Trophoblast cell (in vitro differentiated cells and primary cell): Measurements from ENCODE around the gene SKIC2.
"Not testable (repeated sequence)": the region's sequence is repeated elsewhere in the genome, so short reads cannot be mapped to it uniquely, and the experiment has no call there.

ENCODE experiments used
- DNase-seq, 2 donors: peaks; one replicate each; pipeline ENCODE4 v3.0.0-alpha.2; 2016
- H2AFZ ChIP-seq: 2 replicates; pipeline ENCODE4 v1.6.1; 2013; ENCODE audit warnings: low read length, moderate library complexity, mild to moderate bottlenecking; ENCODE audit not compliant: insufficient read depth, poor library complexity
- H2AK5ac ChIP-seq: 2 replicates; pipeline ENCODE4 v1.6.1; 2013; ENCODE audit warnings: mild to moderate bottlenecking, low read length
- H2BK120ac ChIP-seq: 2 replicates; pipeline ENCODE4 v1.6.1; 2013; ENCODE audit warnings: low read length, mild to moderate bottlenecking, moderate library complexity; ENCODE audit not compliant: insufficient read depth, poor library complexity
- H2BK12ac ChIP-seq: 2 replicates; pipeline ENCODE4 v1.6.1; 2013; ENCODE audit warnings: mild to moderate bottlenecking, low read length, moderate library complexity
- H2BK5ac ChIP-seq: 2 replicates; pipeline ENCODE4 v1.6.1; 2013; ENCODE audit warnings: low read length, low read depth, moderate library complexity, mild to moderate bottlenecking; ENCODE audit not compliant: poor library complexity
- H3K14ac ChIP-seq: 2 replicates; pipeline ENCODE4 v1.6.1; 2013; ENCODE audit warnings: mild to moderate bottlenecking, low read length
- H3K18ac ChIP-seq: 2 replicates; pipeline ENCODE4 v1.6.1; 2013; ENCODE audit warnings: mild to moderate bottlenecking, low read length
- H3K23ac ChIP-seq: 2 replicates; pipeline ENCODE4 v1.6.1; 2013; ENCODE audit warnings: low read length
- H3K27ac ChIP-seq: 2 replicates; pipeline ENCODE4 v1.5.1; 2013; ENCODE audit warnings: low read depth, mild to moderate bottlenecking, inconsistent platforms, low read length, moderate library complexity
- H3K27me3 ChIP-seq: 2 replicates; pipeline ENCODE4 v1.6.1; 2013; ENCODE audit warnings: inconsistent platforms, mild to moderate bottlenecking, low read length, moderate library complexity; ENCODE audit not compliant: insufficient read depth
- H3K36me3 ChIP-seq, 2 experiments: 1 replicate in 1 of 2; 2 replicates in 1 of 2; pipeline ENCODE4 v1.6.1; 2013; ENCODE audit warnings: low read length in 2 of 2, mild to moderate bottlenecking in 2 of 2, moderate library complexity in 1 of 2; ENCODE audit not compliant: insufficient read depth in 2 of 2, control insufficient read depth in 1 of 2
- H3K4ac ChIP-seq: 2 replicates; pipeline ENCODE4 v1.6.1; 2013; ENCODE audit warnings: low read depth, mild to moderate bottlenecking, low read length, moderate library complexity
- H3K4me1 ChIP-seq, 2 experiments: 1 replicate in 1 of 2; 2 replicates in 1 of 2; pipeline ENCODE4 v1.6.1; 2013; ENCODE audit warnings: low read length in 2 of 2, mild to moderate bottlenecking in 2 of 2, moderate library complexity in 1 of 2; ENCODE audit not compliant: insufficient read depth in 2 of 2, control insufficient read depth in 1 of 2
- H3K4me2 ChIP-seq: 2 replicates; pipeline ENCODE4 v1.6.1; 2013; ENCODE audit warnings: inconsistent platforms, mild to moderate bottlenecking, low read length, moderate library complexity
- H3K4me3 ChIP-seq: 2 replicates; pipeline ENCODE4 v1.5.1; 2013; ENCODE audit warnings: mild to moderate bottlenecking, low read depth, low read length, inconsistent platforms
- H3K79me1 ChIP-seq: one replicate; pipeline ENCODE4 v1.6.1; 2013; ENCODE audit warnings: low read length
- H3K79me2 ChIP-seq: 2 replicates; pipeline ENCODE4 v1.6.1; 2013; ENCODE audit warnings: low read length, mild to moderate bottlenecking; ENCODE audit not compliant: control insufficient read depth, insufficient read depth, poor library complexity
- H3K9ac ChIP-seq: 2 replicates; pipeline ENCODE4 v1.6.1; 2013; ENCODE audit warnings: mild to moderate bottlenecking, low read length
- H3K9me3 ChIP-seq: 2 replicates; pipeline ENCODE4 v1.6.1; 2013; ENCODE audit warnings: low read depth, mild to moderate bottlenecking, control low read depth, inconsistent platforms, low read length; ENCODE audit not compliant: insufficient read depth
- H4K12ac ChIP-seq: 2 replicates; pipeline ENCODE4 v1.6.1; 2013; ENCODE audit warnings: low read depth, mild to moderate bottlenecking, low read length, moderate library complexity
- H4K8ac ChIP-seq: 2 replicates; pipeline ENCODE4 v1.6.1; 2013; ENCODE audit warnings: low read depth, mild to moderate bottlenecking, low read length, moderate library complexity
- H4K91ac ChIP-seq: one replicate; pipeline ENCODE4 v1.6.1; 2013; ENCODE audit warnings: low read depth, mild to moderate bottlenecking, low read length, moderate library complexity
- WGBS: extraction: QIAGEN DNeasy Blood & Tissue Kit; methylation state at CpG from one replicate; pipeline ENCODE4 v1.1.7; 2013; ENCODE audit warnings: missing lambda C conversion rate; ENCODE audit not compliant: insufficient read length, insufficient coverage; ENCODE audit errors: extremely low coverage; 5-methylcytosine and 5-hydroxymethylcytosine counted together

SKIC2 gene

DNA sequence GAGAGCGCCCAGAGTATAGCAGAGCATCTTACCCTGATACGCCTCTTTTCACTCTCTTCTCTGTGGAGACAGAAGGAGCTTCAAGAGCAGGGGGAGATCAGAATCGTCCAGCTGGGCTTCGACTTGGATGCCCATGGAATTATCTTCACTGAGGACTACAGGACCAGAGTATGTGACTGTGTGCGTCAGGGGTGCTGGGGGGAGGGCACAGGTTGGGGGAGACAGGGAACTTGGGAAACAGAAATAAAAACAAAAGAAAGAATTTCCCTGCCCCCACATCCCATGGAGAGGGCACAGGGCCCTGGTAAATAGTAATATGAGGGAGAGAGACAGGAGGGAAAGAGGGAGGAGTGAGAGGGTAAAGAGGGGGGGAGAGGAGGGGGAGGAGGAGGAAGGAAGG lies 19.9 kb downstream of the SKIC2 start:
- no peak overlapping the region for H3K9ac ChIP-seq
- H2BK120ac ChIP-seq: no peak overlapping the region
- no peak overlapping the region for H2BK12ac ChIP-seq
- H3K14ac ChIP-seq: no peak overlapping the region
- H3K79me1 ChIP-seq: no peaks in the 10 kb centered on the region
- H3K79me2 ChIP-seq: no peaks in the 10 kb centered on the region
- no CpG with 5 or more reads among the region's 5 CpGs for WGBS
- H3K4ac ChIP-seq: no peak overlapping the region
- H4K91ac ChIP-seq: no peak overlapping the region
- DNase-seq: no peak
- H3K4me3 ChIP-seq: no peak overlapping the region
- H3K4me1 ChIP-seq: no peaks in the 10 kb centered on the region
- peaks cover 8 to 10% of the 10 kb centered on the region in 2 experiments for H3K36me3 ChIP-seq
- no peaks in the 10 kb centered on the region for H3K9me3 ChIP-seq
- no peak overlapping the region for H4K12ac ChIP-seq
- no peak overlapping the region for H2AFZ ChIP-seq
- H2BK5ac ChIP-seq: no peak overlapping the region
- no peak overlapping the region for H3K18ac ChIP-seq
- no peaks in the 10 kb centered on the region for H3K27me3 ChIP-seq
- no peak overlapping the region for H2AK5ac ChIP-seq
- no peak overlapping the region for H4K8ac ChIP-seq
- no peak overlapping the region for H3K27ac ChIP-seq
- no peak overlapping the region for H3K4me2 ChIP-seq
- no peak overlapping the region for H3K23ac ChIP-seq

DNA sequence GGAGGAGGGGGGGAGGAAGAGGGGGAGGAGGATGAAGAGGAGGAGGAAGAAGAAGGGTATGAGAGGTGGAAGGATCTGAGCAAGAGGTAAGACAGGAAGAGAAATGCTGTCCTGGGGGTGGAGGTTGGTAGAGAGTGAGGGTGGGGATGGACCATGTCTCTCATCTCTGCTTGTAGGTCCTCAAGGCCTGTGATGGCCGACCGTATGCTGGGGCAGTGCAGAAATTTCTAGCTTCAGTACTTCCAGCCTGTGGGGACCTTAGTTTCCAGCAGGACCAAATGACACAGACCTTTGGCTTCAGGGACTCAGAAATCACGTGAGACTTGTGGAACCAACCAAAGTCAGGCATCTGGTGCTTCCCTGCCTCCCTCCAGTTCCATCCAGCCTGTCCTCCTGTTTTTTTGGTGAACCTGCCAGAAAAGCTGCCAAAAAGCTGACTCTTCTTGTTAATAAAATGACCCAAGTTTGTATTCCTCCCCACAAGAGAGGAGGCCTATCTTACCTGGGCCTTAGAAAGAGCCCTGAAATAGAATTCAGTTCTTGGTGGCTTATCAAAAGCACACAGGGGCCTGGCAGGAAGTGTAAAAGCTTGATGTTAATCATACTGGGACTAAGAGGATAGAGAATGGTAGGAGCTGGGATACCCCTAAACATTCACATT lies 20.4 kb downstream of the SKIC2 start:
- Histone ChIP-seq H3K23ac (no peak overlapping the region), H2BK120ac (no peak overlapping the region), H3K27ac (no peak overlapping the region), H3K79me2 (no peaks in the 10 kb centered on the region), H3K4me3 (no peak overlapping the region), H3K4ac (no peak overlapping the region), H2AFZ (no peak overlapping the region), H3K4me2 (no peak overlapping the region), H4K12ac (no peak overlapping the region), H2BK5ac (no peak overlapping the region), H4K8ac (no peak overlapping the region), H3K14ac (no peak overlapping the region), H3K9me3 (no peaks in the 10 kb centered on the region), H3K36me3 (peaks cover 8 to 10% of the 10 kb centered on the region in 2 experiments), H3K4me1 (no peaks in the 10 kb centered on the region), H4K91ac (no peak overlapping the region), H2AK5ac (no peak overlapping the region), H2BK12ac (no peak overlapping the region), H3K18ac (no peak overlapping the region), H3K79me1 (no peaks in the 10 kb centered on the region), H3K9ac (no peak overlapping the region), H3K27me3 (no peaks in the 10 kb centered on the region)
- DNase-seq: no peak
- WGBS: no CpG with 5 or more reads among the region's 3 CpGs

DNA sequence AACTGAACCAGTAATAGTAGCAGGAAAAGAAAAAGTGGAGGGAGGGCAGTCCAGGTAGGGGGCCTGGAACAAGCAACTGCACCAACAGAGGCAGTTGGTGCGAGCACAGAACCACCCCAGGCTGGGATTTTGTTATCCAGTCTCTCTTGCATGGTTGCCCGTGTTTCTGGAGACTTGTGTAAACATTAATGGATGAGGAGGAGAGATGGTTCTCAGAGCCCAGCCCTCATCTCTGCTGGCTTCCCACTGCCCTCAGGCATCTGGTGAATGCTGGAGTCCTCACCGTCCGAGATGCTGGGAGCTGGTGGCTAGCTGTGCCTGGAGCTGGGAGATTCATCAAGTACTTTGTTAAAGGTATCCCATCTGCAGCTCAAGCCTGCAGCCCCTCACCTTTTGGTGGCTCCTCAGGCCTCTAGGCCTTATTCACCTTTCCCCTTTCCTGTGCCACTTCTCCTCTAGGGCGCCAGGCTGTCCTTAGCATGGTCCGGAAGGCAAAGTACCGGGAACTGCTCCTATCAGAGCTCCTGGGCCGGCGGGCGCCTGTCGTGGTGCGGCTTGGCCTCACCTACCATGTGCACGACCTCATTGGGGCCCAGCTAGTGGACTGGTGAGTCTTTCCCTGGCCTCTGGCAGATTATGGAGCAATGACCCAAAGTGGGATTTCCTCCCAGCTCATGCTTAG lies 21.4 kb downstream of the SKIC2 start:
- H3K4me2 ChIP-seq, H3K4ac ChIP-seq, H3K4me3 ChIP-seq, H2BK5ac ChIP-seq, H3K79me2 ChIP-seq, H3K79me1 ChIP-seq, H3K23ac ChIP-seq, H4K91ac ChIP-seq, H3K9me3 ChIP-seq, H4K12ac ChIP-seq, H3K14ac ChIP-seq, H4K8ac ChIP-seq, H3K36me3 ChIP-seq, H3K27me3 ChIP-seq, H3K9ac ChIP-seq, H2AFZ ChIP-seq, H3K4me1 ChIP-seq, DNase-seq, H2BK12ac ChIP-seq, H2BK120ac ChIP-seq, H3K27ac ChIP-seq, H3K18ac ChIP-seq, H2AK5ac ChIP-seq: not testable (repeated sequence)
- WGBS: no CpG with 5 or more reads among the region's 13 CpGs

DNA sequence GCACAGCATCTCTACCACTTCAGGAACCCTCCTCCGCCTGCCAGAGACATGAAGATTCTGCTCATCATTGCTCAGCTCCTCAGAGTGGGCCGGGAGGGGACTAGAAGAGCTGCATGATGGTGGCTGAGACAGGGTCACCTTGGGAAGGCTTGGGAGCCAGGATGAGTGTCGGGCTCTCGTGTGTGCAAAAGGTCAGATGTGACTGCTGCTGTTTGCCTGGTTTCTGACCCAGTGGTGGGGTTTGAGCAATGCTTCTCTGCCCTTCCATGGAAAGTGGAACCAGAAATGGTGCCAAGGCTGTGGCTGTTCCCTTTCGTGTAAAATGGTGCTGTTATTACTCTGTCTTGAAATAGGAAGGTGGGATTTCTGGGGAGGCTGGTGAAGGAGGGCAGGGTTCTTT lies 22.0 kb downstream of the SKIC2 start:
- not testable (repeated sequence) for H2BK5ac ChIP-seq, H3K79me2 ChIP-seq, H2BK120ac ChIP-seq, H3K9me3 ChIP-seq, H3K14ac ChIP-seq, H3K4ac ChIP-seq, H3K9ac ChIP-seq, DNase-seq, H3K27ac ChIP-seq, H4K8ac ChIP-seq, H3K23ac ChIP-seq, H3K18ac ChIP-seq, H4K91ac ChIP-seq, H2BK12ac ChIP-seq, H4K12ac ChIP-seq, H3K4me2 ChIP-seq, H3K4me3 ChIP-seq, H2AK5ac ChIP-seq, H2AFZ ChIP-seq, H3K36me3 ChIP-seq, H3K79me1 ChIP-seq, H3K4me1 ChIP-seq, H3K27me3 ChIP-seq
- no CpG with 5 or more reads among the region's 5 CpGs for WGBS
